Thymus (tissue), 11 donors: ENCODE data around the gene TBC1D23. TPM values are rescaled to one million over a fixed set of nuclear protein-coding genes. Genes with fewer than 3 reads are reported as not detected.
"Not testable (repeated sequence)": the region's sequence is repeated elsewhere in the genome, so short reads cannot be mapped to it uniquely, and the experiment has no call there.

Source experiments
- DNase-seq, 9 donors: peaks; one replicate each; pipeline ENCODE4 v3.0.0-alpha.2; 2013; ENCODE audit warnings: low spot score in 9 of 9, low read depth in 6 of 9, missing footprints in 1 of 9
- H3K27ac ChIP-seq, 2 donors: one replicate each; pipeline ENCODE4 v1.5.1; 2013; ENCODE audit warnings: control low read depth in 1 of 2, low read depth in 1 of 2, low read length in 1 of 2, mild to moderate bottlenecking in 1 of 2, moderate library complexity in 1 of 2
- H3K27me3 ChIP-seq, 2 donors: one replicate each; pipeline ENCODE4 v1.5.1; 2013; ENCODE audit warnings: low read length in 1 of 2; ENCODE audit not compliant: control insufficient read depth in 2 of 2, insufficient read depth in 1 of 2
- H3K36me3 ChIP-seq, 2 donors: one replicate each; pipeline ENCODE4 v1.5.1; 2013; ENCODE audit warnings: low read length in 1 of 2, mild to moderate bottlenecking in 1 of 2, moderate library complexity in 1 of 2; ENCODE audit not compliant: control insufficient read depth in 2 of 2, insufficient read depth in 2 of 2
- H3K4me1 ChIP-seq, 2 donors: one replicate each; pipeline ENCODE4 v1.5.1; 2013; ENCODE audit warnings: low read length in 2 of 2; ENCODE audit not compliant: control insufficient read depth in 2 of 2, insufficient read depth in 2 of 2
- H3K4me3 ChIP-seq, 2 donors: one replicate each; pipeline ENCODE4 v1.5.1; 2013; ENCODE audit warnings: low read length in 2 of 2, control low read depth in 1 of 2, mild to moderate bottlenecking in 1 of 2
- H3K9me3 ChIP-seq, 2 donors: one replicate each; pipeline ENCODE4 v1.5.1; 2013; ENCODE audit warnings: low read length in 1 of 2, mild to moderate bottlenecking in 1 of 2; ENCODE audit not compliant: control insufficient read depth in 2 of 2, insufficient read depth in 1 of 2
- WGBS: extraction: QIAGEN DNeasy Blood & Tissue Kit; methylation state at CpG from one replicate; pipeline ENCODE4 v1.1.7; 2013; 5-methylcytosine and 5-hydroxymethylcytosine counted together
- polyA plus RNA-seq: library from polyadenylated mRNA; stranded (reverse); fragments of 200-250 nt; gene quantifications from one replicate; pipeline ENCODE4 v1.2.3, GENCODE V29; 2013
- total RNA-seq: library from RNA; stranded (reverse); fragments of 120-200 nt; gene quantifications from one replicate; pipeline ENCODE4 v1.2.4, GENCODE V29; 2013
- donor health status: healthy.

The TBC1D23 gene
- total and polyA plus RNA-seq, 2 donors, result 26.0 to 39.6 TPM

GRCh38 chr3:100272797-100273611 is 12.2 kb downstream of the TBC1D23 start:
- not testable (repeated sequence) for DNase-seq, H3K27me3 ChIP-seq, H3K4me3 ChIP-seq, H3K9me3 ChIP-seq, H3K36me3 ChIP-seq, H3K4me1 ChIP-seq, H3K27ac ChIP-seq
- 96% methylated on average over 13 of the region's 13 CpGs for WGBS

DNA sequence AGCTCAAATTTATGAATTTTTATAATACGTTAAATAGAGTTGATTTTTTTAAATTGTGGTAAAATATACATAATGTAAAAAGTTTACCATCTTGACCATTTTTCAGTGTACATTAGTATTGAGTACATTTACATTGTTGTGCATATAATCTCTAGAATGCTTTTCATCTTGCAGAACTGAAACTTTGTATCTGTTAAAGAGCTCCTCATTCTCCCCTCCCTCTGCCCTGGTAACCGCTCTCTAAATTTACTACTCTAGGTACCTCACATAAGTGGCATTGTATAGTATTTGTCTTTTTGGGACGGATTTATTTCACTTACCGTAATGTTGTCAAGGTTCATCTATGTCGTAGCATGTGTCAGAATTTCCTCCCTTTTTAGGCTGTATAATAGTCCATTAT is 13.6 kb downstream of the TBC1D23 start:
- Histone ChIP-seq H3K36me3 (no peaks in the 10 kb centered on the region), H3K4me3 (no peak overlapping the region), H3K4me1 (no peaks in the 10 kb centered on the region), H3K27ac (no peak overlapping the region), H3K27me3 (no peaks in the 10 kb centered on the region), H3K9me3 (no peaks in the 10 kb centered on the region)
- no peak for DNase-seq
- 98% methylated on average over 5 of the region's 5 CpGs for WGBS

GRCh38 chr3:100277255-100277800 is 16.5 kb downstream of the TBC1D23 start:
- Histone ChIP-seq H3K9me3 (no peaks in the 10 kb centered on the region), H3K27ac (no peak overlapping the region), H3K27me3 (no peaks in the 10 kb centered on the region), H3K4me1 (no peaks in the 10 kb centered on the region), H3K36me3 (peaks cover 0 to 6% of the 10 kb centered on the region in 2 donors), H3K4me3 (no peak overlapping the region)
- peak in 1 of 9 donors; percentile 19 for DNase-seq
- 96% methylated on average over 1 of the region's 1 CpG for WGBS

DNA sequence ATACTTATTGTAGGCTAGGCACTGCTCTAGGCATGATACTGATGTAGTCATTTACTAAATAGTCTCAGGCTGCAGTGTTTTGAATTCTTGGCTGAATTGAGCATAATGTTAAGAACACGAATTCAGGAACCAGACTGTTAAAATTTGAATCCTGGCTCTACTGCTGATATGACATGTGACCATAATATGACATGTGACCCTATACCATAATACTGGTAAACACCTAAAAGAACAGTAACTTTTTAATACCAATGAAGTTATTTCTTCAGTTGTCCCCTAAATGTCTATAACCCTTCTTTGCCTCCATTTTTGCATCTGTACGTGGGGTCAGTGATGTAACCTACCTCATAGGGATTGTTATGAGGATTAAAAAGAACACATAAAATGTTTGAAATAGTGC is 18.1 kb downstream of the TBC1D23 start:
- H3K27ac ChIP-seq, result no peak overlapping the region
- H3K36me3 ChIP-seq, result peaks cover 0 to 13% of the 10 kb centered on the region in 2 donors
- WGBS, result 94% methylated on average over 2 of the region's 2 CpGs
- H3K27me3 ChIP-seq, result no peaks in the 10 kb centered on the region
- no peaks in the 10 kb centered on the region for H3K4me1 ChIP-seq
- H3K4me3 ChIP-seq, result no peak overlapping the region
- H3K9me3 ChIP-seq, result no peaks in the 10 kb centered on the region
- no peak for DNase-seq

GRCh38 chr3:100288288-100288894 is 27.6 kb downstream of the TBC1D23 start:
- no peak for DNase-seq
- H3K36me3 ChIP-seq, result peaks cover 16 to 18% of the 10 kb centered on the region in 2 donors

DNA sequence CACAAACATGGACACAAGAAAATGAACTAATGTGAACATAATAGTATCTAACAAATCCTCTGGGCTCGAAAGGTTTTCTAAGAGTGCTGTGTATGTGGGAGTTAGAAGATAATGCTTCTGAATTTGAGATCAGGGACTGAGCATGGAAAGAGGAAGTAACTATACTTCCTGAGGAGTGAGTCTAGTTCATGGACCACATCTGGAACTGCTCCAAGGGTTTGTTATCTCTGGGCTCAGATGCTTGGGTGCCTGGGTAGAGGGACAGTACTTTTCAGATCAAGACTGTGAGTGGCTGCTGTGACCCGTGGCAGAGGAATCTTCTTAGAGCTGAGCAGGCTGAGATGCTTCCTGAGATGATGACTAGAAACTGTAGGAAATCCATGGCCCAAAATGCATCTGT is 28.5 kb downstream of the TBC1D23 start:
- no peaks in the 10 kb centered on the region for H3K4me1 ChIP-seq
- 15% methylated on average over 2 of the region's 2 CpGs for WGBS
- no peak for DNase-seq
- no peak overlapping the region for H3K27ac ChIP-seq
- no peak overlapping the region for H3K4me3 ChIP-seq
- H3K36me3 ChIP-seq, result peaks cover 16 to 17% of the 10 kb centered on the region in 2 donors
- H3K27me3 ChIP-seq, result no peaks in the 10 kb centered on the region
- H3K9me3 ChIP-seq, result no peaks in the 10 kb centered on the region

More at GRCh38 chr3:100288288-100288894, 27.6 kb downstream of the TBC1D23 start:
- no peak overlapping the region for H3K4me3 ChIP-seq
- H3K27me3 ChIP-seq, result no peaks in the 10 kb centered on the region
- no peak overlapping the region for H3K27ac ChIP-seq
- no peaks in the 10 kb centered on the region for H3K9me3 ChIP-seq
- no peaks in the 10 kb centered on the region for H3K4me1 ChIP-seq

DNA sequence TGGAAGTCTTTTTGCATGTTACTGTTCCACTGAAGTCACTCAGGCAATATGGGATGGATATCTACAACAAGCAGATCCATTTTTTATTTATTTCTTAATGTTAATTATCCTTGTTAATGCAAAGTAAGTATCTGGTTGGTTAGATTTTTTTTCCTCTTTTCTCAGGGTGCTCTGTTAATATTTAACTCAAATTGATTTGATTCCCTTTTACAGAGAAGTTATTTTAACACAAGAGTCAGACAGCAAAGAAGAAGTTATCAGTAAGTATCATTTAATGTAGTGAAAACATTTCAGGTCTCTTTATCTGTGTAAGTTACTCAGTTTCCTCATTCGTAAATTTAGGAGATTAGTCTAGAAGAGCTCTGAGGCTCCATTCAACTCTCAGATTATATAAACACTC is 34.3 kb downstream of the TBC1D23 start:
- no peaks in the 10 kb centered on the region for H3K4me1 ChIP-seq
- DNase-seq, result no peak
- H3K27ac ChIP-seq, result no peak overlapping the region
- peaks cover 11 to 32% of the 10 kb centered on the region in 2 donors for H3K36me3 ChIP-seq
- no peak overlapping the region for H3K4me3 ChIP-seq
- H3K9me3 ChIP-seq, result no peaks in the 10 kb centered on the region
- no peaks in the 10 kb centered on the region for H3K27me3 ChIP-seq
- WGBS, result 98% methylated on average over 1 of the region's 1 CpG

DNA sequence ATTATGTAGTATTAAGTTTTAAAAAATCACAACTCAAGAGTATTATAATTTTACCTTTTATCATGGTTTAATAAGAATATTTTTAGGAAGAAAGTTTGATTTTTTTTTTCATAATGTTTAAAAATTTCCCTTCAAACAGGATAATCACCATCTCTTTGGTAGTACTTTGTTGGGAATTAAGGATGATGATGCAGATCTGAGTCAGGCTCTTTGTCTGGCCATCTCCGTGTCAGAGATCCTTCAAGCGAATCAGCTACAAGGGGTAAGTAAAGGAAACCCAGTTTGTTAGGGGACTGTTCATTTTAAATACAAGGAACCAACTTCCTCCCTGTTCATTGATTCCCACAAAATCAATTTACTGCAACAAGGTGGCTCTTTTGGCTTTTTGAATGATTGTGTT is 37.0 kb downstream of the TBC1D23 start:
- peaks cover 4 to 18% of the 10 kb centered on the region in 2 donors for H3K36me3 ChIP-seq
- H3K9me3 ChIP-seq, result no peaks in the 10 kb centered on the region
- H3K4me1 ChIP-seq, result no peaks in the 10 kb centered on the region
- H3K27ac ChIP-seq, result no peak overlapping the region
- no peak overlapping the region for H3K4me3 ChIP-seq
- WGBS, result 100% methylated on average over 2 of the region's 2 CpGs
- no peak for DNase-seq
- no peaks in the 10 kb centered on the region for H3K27me3 ChIP-seq

GRCh38 chr3:100299016-100299415 is 38.2 kb downstream of the TBC1D23 start:
- H3K9me3 ChIP-seq, result no peaks in the 10 kb centered on the region
- H3K4me1 ChIP-seq, result no peaks in the 10 kb centered on the region
- H3K27ac ChIP-seq, result no peak overlapping the region
- WGBS, result 97% methylated on average over 4 of the region's 4 CpGs
- DNase-seq, result no peak
- no peak overlapping the region for H3K4me3 ChIP-seq
- no peaks in the 10 kb centered on the region for H3K27me3 ChIP-seq
- H3K36me3 ChIP-seq, result peaks cover 4 to 19% of the 10 kb centered on the region in 2 donors
